ENCODE data around the gene SLC27A5. TPM values are rescaled to one million over a fixed set of nuclear protein-coding genes. Genes with fewer than 3 reads are reported as not detected.

SLC27A5 gene, protein sequence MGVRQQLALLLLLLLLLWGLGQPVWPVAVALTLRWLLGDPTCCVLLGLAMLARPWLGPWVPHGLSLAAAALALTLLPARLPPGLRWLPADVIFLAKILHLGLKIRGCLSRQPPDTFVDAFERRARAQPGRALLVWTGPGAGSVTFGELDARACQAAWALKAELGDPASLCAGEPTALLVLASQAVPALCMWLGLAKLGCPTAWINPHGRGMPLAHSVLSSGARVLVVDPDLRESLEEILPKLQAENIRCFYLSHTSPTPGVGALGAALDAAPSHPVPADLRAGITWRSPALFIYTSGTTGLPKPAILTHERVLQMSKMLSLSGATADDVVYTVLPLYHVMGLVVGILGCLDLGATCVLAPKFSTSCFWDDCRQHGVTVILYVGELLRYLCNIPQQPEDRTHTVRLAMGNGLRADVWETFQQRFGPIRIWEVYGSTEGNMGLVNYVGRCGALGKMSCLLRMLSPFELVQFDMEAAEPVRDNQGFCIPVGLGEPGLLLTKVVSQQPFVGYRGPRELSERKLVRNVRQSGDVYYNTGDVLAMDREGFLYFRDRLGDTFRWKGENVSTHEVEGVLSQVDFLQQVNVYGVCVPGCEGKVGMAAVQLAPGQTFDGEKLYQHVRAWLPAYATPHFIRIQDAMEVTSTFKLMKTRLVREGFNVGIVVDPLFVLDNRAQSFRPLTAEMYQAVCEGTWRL
- 5.9 and 11.2 TPM in 2 replicates for total RNA-seq

DNA sequence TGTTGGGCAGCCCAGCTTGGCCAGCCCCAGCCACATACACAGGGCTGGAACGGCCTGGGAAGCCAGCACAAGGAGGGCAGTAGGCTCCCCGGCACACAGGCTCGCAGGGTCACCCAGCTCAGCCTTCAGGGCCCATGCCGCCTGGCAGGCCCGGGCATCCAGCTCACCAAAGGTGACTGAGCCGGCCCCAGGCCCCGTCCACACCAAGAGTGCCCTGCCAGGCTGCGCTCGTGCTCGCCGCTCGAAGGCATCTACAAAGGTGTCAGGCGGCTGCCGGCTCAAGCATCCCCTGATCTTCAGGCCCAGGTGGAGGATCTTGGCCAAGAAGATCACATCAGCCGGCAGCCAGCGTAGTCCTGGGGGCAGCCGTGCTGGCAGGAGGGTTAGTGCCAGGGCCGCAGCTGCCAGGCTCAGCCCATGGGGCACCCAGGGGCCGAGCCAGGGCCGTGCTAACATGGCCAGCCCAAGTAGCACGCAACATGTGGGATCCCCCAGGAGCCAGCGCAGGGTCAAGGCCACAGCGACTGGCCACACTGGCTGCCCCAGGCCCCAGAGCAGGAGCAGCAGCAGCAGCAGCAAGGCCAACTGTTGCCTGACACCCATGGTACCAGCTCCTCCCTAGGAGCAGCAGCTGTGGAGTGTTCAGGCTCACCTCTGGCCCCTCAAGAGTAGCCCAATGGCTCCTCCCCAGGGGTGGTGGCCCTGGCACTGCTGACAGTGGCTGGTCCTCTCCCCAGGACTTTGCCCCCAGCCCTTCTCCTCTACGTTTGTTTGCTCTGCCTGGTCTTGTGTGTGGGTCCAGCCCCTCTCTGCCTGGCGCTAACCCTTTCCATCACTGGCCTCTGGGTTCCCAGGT, at the start of gene SLC27A5:
SLC27A5 (minus strand) TSS at position 640 of the 856 bp plus-strand sequence; CDS start at position 603, 37 bp downstream.

DNA sequence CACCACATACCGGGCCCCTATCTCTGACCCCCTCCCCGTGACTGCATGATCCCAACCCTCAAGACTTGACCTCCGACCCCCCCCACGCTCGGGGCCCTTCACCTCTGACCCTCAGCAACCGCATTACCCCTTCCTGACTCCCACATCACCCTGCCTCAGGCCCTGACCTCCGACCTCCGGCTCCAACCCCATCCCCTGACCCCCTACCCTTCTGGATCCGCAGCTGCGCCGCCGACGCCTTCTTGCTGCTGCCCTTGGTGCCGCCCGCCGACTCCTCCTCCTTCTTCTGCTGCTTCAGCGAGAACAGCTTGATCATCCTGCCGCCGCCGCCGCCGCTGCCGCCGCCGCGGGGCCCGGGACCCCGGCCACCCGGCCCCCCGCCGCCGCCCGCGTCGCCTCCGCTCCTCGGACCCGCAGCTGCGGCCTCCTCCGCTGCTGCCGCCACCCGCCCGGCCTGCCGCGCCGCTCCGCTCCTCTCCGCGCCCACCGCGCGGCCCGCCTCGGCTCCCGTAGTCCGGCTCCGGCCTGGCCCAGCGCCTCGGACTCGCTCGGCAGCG, 46.4 kb upstream of the SLC27A5 start, which contains the start of gene UBE2M:
UBE2M (minus strand) TSS at position 546 of the 557 bp plus-strand sequence; CDS start at position 316, 230 bp downstream.

DNA sequence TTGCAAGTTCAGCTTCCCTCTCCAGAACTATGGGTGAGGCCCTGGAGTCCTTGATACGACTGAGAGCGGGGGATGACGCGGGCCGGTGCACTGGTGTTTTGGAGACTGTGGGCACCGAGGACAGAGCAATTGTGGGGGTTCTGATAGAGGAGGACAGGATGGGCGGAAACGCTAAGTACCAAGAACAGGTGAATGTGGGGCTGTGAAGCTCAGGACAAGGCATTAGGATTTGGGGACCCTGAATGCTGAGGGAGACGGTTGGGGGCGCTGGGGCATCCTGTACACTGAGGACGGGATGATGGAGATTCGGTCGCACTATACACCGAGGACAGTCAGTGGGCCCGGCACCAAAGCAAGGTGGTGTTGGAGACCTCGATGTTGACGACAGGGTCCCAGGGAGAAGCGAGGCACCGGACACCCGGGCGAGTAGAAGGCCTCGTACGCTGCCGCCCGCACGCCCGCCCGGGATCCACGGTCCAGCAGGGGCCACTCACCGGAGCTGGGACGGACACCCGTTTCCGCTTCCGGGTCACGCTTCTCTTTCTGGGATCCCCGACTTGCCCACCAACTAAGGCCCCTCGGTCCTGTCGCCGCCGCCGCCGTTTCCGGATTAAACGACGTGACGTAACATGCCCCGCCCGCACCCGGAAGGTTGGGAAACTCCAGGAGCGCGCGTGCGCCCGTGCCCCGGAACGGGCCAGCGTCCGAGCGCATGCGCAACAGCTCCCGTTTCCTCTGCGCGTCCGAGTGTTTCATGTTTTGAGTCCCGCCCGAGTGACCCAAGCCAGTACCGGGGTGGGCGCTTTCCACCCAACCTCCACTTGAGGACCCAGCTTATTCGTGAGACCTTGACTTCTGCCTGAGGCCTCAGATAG, 42.9 kb upstream of the SLC27A5 start, which contains the start of gene CHMP2A:
CHMP2A (minus strand) TSS at position 612 of the 875 bp plus-strand sequence. CDS start 893 bp downstream, outside the sequence.

DNA sequence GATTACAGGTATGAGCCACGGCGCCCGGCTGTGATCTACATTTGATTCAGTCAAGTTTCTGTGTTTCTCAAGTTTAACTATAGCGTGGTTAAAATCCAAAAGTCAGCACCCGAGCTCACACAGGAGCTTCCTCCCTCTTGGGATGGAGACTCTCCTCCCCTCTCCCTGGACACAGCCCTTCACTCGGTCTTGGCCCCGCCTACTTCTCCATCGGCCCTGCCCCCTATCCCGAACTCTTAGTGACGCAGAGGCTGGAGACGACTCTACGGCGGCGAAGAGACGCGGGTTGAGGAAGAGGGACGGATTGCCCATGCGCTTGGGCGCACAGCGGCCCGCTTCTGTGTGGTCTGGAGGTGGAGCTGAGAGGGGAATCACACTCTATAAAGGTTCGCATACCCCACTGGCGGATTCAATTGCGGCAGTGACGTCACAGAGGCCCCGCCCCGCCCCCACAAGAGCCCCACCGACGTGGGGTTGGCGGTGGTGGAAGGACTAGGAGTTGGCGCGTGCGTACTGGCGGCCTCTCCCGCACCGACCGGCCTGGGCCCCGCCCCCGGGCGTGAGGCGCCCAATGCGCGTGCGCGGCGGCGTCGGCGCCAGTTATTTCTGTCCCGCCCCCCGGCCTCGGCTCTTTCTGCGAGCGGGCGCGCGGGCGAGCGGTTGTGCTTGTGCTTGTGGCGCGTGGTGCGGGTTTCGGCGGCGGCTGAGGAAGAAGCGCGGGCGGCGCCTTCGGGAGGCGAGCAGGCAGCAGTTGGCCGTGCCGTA, 32.2 kb upstream of the SLC27A5 start, which contains the start of gene TRIM28:
TRIM28 (plus strand) TSS at position 239 of the 765 bp plus-strand sequence. CDS start 694 bp downstream, outside the sequence.

DNA sequence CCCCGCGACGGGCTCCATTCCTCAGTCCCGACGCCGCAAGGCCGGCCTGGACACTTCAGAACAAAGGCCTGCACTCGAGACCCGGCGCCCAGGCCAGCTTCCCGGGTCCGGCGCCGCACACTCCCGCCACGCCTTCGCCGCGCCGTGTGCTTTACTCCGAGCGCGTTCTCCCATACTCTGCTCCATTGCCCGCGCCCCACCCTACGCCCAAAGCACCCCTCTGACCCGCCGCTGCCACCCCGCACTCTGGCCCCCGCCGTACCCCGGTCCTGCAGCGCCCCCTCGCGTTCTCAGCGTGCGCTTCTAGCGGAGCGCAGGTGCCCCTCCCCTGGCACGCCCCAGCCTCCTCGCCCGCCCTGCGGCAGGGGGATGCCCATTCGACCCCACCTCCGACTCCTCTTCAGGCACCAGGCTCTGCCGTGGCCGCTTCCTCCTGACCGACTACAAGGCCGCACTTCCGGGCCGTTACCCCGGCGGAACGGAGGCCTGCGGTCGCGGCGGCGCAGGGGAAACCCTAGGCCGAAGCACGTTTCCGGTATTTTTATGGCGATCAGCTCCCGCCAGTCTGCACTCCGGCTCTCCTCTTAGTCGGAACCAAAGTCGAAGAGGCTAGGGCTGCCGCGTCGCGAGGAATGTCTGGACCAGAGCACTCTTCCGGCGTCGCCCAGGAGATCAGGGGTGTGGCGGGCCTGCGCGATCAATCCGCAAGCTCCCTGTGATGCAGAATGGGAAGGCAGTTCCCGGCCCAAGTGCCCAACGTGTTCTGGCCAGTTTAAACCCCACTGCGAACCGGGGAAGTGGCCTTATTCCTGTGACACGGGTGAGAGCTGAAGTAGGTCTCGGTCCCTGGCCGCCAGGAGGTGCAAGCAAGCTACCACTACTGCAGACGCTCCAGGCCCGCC, 7.8 kb upstream of the SLC27A5 start, which contains the start of gene ZBTB45:
ZBTB45 (minus strand) TSS at position 456 of the 902 bp plus-strand sequence. CDS start 2,137 bp downstream, outside the sequence.

DNA sequence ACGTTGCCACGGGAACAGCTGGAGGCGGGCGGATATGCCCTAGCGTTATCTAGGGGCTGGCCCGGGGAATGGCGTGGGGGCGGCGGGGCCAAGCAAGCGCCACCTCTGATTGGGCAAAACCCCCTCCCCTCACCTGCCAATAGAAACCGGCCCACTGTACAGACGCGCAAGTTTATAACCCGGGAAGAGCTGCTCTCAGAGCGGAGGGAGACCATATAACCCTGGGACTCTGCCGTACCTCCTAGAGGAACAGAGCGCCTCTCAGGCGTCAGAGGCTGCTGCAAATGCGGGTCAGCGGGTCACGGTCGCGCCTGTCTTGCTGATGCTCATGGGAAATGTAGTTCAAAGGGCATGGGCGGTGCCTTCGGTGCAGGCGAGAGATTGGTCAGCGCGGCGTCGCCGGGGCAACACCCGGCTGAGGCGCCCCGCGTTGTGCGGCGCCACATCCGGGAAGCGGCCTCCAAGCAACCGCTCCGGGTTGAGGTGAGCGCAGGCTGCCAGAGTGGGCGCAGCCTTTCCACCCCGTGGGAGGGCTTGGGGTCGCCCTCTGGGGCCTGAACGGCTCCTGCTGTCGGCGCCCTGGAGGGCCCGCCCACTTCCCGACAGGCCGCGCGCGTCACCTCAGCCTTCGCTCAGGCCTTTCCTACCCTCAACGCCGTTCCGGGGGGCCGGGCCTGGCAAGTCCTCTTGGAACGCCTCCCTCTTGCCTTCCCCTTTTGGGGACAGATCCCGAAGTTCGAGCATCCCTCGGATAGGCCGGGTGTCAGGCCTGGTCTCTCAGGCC, 35.9 kb downstream of the SLC27A5 start, which contains the start of gene ZNF446:
ZNF446 (plus strand) TSS at position 639 of the 784 bp plus-strand sequence. CDS start 867 bp downstream, outside the sequence.

DNA sequence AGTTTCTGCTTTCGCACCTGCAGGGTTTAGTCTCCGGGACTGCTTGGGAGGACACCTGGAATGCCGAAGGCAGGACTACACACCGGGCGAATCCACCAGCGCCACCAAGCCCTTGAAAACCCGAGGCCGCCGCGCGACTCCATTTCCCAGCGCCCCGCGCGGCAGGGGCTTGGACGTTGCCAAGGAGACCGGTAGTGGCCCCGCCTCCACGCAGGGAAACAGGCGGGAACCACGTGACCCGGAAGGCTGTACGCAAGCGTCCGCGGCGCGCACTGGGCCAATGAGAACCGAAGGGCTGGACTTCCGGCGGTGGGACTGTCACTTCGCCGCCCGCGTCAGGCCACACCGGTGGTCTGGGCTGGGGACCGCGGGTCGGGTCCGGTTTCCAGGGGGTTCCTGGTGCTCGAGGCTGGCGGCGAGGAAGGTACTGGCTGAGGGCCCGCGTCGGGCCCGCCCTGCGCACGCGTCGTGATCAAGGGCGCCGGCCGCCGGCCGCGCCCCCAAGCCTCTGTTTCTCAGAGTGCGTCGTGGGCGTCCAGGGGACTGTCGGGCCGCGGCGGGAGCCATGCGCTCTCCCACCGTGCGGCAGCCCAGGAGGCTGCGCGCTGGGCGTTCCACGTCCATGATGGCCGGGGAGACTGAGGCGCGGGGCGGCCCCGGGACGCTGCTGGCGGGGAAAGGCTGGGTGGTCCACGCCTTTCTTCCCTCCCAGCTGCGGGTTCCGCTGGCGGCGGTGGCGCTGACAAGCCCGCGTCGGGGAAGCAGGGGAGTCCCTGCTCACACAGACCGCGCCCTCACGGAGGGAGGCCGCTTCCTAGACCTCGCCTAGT, 44.8 kb downstream of the SLC27A5 start, which contains the start of gene ZNF324:
ZNF324 (plus strand) TSS at position 321 of the 830 bp plus-strand sequence. CDS start 2,106 bp downstream, outside the sequence.

DNA sequence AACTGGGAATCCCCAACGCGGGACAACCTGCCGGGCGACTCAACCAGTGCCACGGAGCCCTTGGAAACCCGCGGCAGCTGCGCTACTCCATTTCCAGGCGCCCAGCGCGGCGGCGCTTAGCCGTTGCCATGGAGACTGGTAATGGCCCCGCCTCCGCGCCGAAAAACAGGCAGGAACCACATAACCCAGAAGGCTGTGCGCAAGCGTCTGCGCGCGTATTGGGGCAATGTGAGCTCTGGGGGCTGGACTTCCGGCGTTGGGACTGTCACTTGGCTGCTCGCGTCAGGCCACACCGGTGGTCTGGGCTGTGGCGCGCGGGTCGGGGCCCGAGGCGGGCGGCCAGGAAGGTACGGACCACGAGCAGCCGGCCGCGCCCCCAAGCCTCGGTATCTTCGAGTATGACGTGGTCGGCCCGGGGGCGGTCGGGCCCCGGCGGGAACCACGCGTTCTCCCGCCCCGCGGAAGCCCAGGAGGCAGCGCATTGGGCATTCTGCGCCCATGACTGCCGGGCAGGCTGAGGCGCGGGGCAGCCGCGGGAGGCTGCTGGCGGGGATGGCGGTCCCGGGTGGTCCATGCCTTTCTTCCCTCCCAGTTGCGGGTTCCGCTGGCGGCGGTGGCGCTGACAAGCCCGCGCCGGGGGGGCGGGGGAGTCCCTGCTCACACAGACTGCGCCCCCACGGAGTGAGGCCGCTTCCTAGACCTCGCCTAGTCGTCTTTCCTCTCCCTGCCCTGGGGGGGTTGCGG, 60.3 kb downstream of the SLC27A5 start, which contains the start of gene ZNF324B:
ZNF324B (plus strand) TSS at position 265 of the 744 bp plus-strand sequence. CDS start 2,080 bp downstream, outside the sequence.

Other genes starting within 250 kb of the SLC27A5 start
- gene ZNF8, start 233.0 kb downstream of the SLC27A5 start, total RNA-seq, result 2.6 and 5.2 TPM in 2 replicates
- 17.0 and 32.5 TPM in 2 replicates for gene ERVK3-1, start 206.6 kb downstream of the SLC27A5 start, total RNA-seq
- 1.3 and 3.3 TPM in 2 replicates for gene ZSCAN22, start 185.0 kb downstream of the SLC27A5 start, total RNA-seq
- 2.5 and 2.9 TPM in 2 replicates for gene A1BG, start 158.5 kb downstream of the SLC27A5 start, total RNA-seq
- 0.81 and 1.6 TPM in 2 replicates for gene ZNF497, start 149.2 kb downstream of the SLC27A5 start, total RNA-seq
- gene ZNF837, start 131.0 kb downstream of the SLC27A5 start, total RNA-seq, result 1.2 and 1.9 TPM in 2 replicates
- gene RPS5, start 124.7 kb downstream of the SLC27A5 start, total RNA-seq, result 1,823 and 2,576 TPM in 2 replicates
- gene RNF225, start 116.3 kb downstream of the SLC27A5 start, total RNA-seq, result not detected in 2 replicates
- gene ZNF584, start 103.3 kb downstream of the SLC27A5 start, total RNA-seq, result 7.6 and 11.8 TPM in 2 replicates
- gene ZNF132, start 71.8 kb downstream of the SLC27A5 start, total RNA-seq, result 3.7 and 6.3 TPM in 2 replicates
- gene ZNF324B, start 60.4 kb downstream of the SLC27A5 start, total RNA-seq, result 5.2 and 10.5 TPM in 2 replicates
- 7.6 and 11.2 TPM in 2 replicates for gene ZNF324, start 44.9 kb downstream of the SLC27A5 start, total RNA-seq
- gene ZNF446, start 35.6 kb downstream of the SLC27A5 start, total RNA-seq, result 3.5 and 3.9 TPM in 2 replicates
- gene ZBTB45, start 7.8 kb upstream of the SLC27A5 start, total RNA-seq, result 4.4 and 6.9 TPM in 2 replicates
- gene TRIM28, start 32.1 kb upstream of the SLC27A5 start, total RNA-seq, result 287 and 532 TPM in 2 replicates
- gene CHMP2A, start 43.1 kb upstream of the SLC27A5 start, total RNA-seq, result 102 and 110 TPM in 2 replicates
- 61.0 and 79.7 TPM in 2 replicates for gene UBE2M, start 46.6 kb upstream of the SLC27A5 start, total RNA-seq
- gene MZF1, start 61.3 kb upstream of the SLC27A5 start, total RNA-seq, result 5.8 and 11.1 TPM in 2 replicates

All from bladder microvascular endothelial cell (primary cell).